Measurements from ENCODE around the gene CAMK2B. TPM values are rescaled to one million over a fixed set of nuclear protein-coding genes. Genes with fewer than 3 reads are reported as not detected.

Gene CAMK2B
- total and polyA plus RNA-seq, 8 donors, result 0.17 to 1.1 (median 0.53) TPM

- intact Hi-C loops (cut with DNase I), result no loop called here
- no peaks in the 10 kb centered on the region for H3K36me3 ChIP-seq
- H3K4me3 ChIP-seq, result no peak overlapping the region
- no peaks in the 10 kb centered on the region for H3K9me3 ChIP-seq
- H3K27me3 ChIP-seq, result peaks cover 0 to 12% of the 10 kb centered on the region in 2 donors
- no peak for ATAC-seq
- H3K27ac ChIP-seq, result no peak overlapping the region
- peak in 1 of 4 donors; percentile 63 for DNase-seq
- no peaks in the 10 kb centered on the region for H3K4me1 ChIP-seq
- no peak for TF ChIP-seq CTCF (IDR thresholded peaks at IDR 0.05)
Observed at GRCh38 chr7:44276571-44277221, 48.7 kb downstream of the CAMK2B start.

GRCh38 chr7:44275957-44276570 lies 49.3 kb downstream of the CAMK2B start:
- H3K9me3 ChIP-seq, result no peaks in the 10 kb centered on the region
- DNase-seq, result peak in 3 of 4 donors; percentile 48 to 80 (median 49)
- no peak overlapping the region for H3K27ac ChIP-seq
- H3K4me3 ChIP-seq, result no peak overlapping the region
- no peaks in the 10 kb centered on the region for H3K4me1 ChIP-seq
- no peak for TF ChIP-seq CTCF (IDR thresholded peaks at IDR 0.05)
- H3K36me3 ChIP-seq, result no peaks in the 10 kb centered on the region
- intact Hi-C loops (cut with DNase I), result no loop called here
- ATAC-seq, result no peak
- peaks cover 0 to 12% of the 10 kb centered on the region in 2 donors for H3K27me3 ChIP-seq

- ATAC-seq, result no peak
- Histone ChIP-seq H3K27ac (no peak overlapping the region), H3K9me3 (no peaks in the 10 kb centered on the region), H3K27me3 (peaks cover 0 to 12% of the 10 kb centered on the region in 2 donors), H3K4me1 (no peaks in the 10 kb centered on the region), H3K36me3 (no peaks in the 10 kb centered on the region), H3K4me3 (no peak overlapping the region)
- no peak for TF ChIP-seq CTCF (IDR thresholded peaks at IDR 0.05)
- peak in 1 of 4 donors; percentile 50 for DNase-seq
- intact Hi-C loops (cut with DNase I), result no loop called here
Observed at GRCh38 chr7:44275146-44275545, 50.2 kb downstream of the CAMK2B start.

- TF ChIP-seq CTCF (IDR thresholded peaks at IDR 0.05), result no peak
- Histone ChIP-seq H3K27ac (no peak overlapping the region), H3K4me3 (no peak overlapping the region), H3K36me3 (no peaks in the 10 kb centered on the region), H3K4me1 (no peaks in the 10 kb centered on the region), H3K27me3 (peaks cover 0 to 14% of the 10 kb centered on the region in 2 donors), H3K9me3 (no peaks in the 10 kb centered on the region)
- DNase-seq (peak in 1 of 4 donors; percentile 51), ATAC-seq (no peak)
- intact Hi-C loops (cut with DNase I), result no loop called here
Observed at GRCh38 chr7:44274623-44274975, 50.8 kb downstream of the CAMK2B start.

GRCh38 chr7:44273681-44274622 lies 51.4 kb downstream of the CAMK2B start:
- no peaks in the 10 kb centered on the region for H3K4me1 ChIP-seq
- ATAC-seq, result no peak
- H3K27ac ChIP-seq, result no peak overlapping the region
- intact Hi-C loops (cut with DNase I), result no loop called here
- no peaks in the 10 kb centered on the region for H3K9me3 ChIP-seq
- no peak for TF ChIP-seq CTCF (IDR thresholded peaks at IDR 0.05)
- DNase-seq, result peak in 1 of 4 donors; percentile 53
- no peaks in the 10 kb centered on the region for H3K36me3 ChIP-seq
- no peak overlapping the region for H3K4me3 ChIP-seq
- H3K27me3 ChIP-seq, result peaks cover 0 to 20% of the 10 kb centered on the region in 2 donors

All from left lung (tissue), 10 donors.